GM19193 (cell line): ENCODE data around the gene CDNF.

Experiments
- POLR2A ChIP-seq: IDR thresholded peaks from 4 replicates; pipeline ENCODE4 v1.6.1; 2011; ENCODE audit not compliant: insufficient read depth, insufficient read length; ENCODE audit errors: extremely low read depth

CDNF gene

DNA sequence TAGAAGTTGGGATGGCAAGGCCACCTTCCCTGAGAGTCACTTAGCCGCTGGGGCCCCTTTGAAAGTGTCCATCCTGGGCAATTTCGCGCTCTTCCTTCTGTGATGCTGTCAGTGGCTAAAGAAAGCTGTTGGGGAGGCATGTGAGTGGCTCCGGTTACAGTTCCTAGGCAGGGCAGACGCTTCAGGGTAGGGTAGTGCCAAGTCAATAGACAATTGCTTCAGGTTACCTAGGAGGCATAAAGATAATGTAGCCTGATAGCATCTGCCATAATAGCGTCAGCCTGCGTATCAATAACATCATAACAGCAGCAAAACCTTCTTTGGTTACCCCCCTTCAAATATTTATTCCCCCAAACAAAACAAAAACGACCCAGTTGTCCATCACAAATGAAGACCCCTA lies 63.0 kb downstream of the CDNF start, which contains the start of gene FAM107B:
Gene FAM107B (minus strand): TSS at position 101 of the 400 bp plus-strand sequence. CDS start 234 bp downstream, outside the sequence.
- no peak for TF ChIP-seq POLR2A

GRCh38 chr10:14774214-14774580 lies 63.6 kb downstream of the CDNF start:
- TF ChIP-seq POLR2A = no peak

DNA sequence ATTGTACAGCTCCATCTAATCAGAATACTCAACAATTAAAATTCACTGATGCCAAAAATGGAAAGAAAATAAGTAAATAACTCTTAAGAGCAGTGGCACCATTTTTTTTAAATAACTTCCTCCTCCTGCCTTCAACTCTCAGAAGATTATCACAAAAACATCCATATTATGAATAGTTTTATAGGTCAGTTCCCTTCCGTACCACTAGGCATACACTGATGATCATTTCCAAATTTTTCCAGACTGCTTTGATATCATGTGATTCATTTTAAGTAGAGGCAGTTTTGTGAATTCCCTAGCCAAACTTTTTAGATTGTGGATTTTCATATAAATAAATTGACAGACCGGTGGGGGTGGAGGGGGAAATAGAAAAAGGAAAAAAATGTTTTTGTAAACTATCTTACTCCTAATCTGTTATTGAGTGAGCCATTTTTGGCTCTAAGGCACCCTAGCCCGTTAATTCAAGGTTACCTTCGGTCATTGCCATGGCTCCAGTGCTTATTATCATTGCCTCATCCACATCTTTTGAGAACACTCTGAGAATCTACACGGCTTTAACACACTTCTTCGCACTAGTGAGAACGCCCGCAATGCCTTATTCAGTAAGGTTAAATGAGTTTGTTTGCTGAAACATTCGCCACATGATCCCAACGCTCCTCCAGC lies 64.2 kb downstream of the CDNF start:
- no peak for TF ChIP-seq POLR2A

DNA sequence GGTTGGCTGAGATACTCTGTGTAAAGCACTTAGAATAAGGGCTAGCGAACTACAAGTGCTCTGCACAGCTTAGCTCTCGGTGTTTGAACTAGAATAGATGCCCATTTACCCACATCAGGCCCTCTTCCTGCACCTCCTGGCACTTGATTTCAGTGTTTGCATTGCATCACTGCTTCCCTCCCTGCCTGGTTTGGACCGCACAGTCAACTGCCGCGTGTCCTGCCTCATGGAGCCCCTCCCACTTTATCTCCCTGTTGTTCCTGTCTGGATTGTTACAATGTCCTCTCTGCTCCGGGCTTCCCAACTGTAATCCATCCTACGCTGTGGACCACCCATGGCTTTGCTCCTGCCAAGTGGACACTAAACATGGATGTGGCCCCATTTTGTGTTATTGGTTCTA lies 65.4 kb downstream of the CDNF start:
- TF ChIP-seq POLR2A = no peak

GRCh38 chr10:14770927-14771326 lies 66.9 kb downstream of the CDNF start:
- TF ChIP-seq POLR2A = no peak
